GM12891 (cell line): ENCODE measurements around the gene C3.

Experiments used
- DNase-seq: peaks from one replicate; pipeline ENCODE4 v3.0.0; 2011; ENCODE audit warnings: low spot score; ENCODE audit not compliant: insufficient read length
- FAIRE-seq: peaks from 2 replicates; lab custom pipeline; 2011; peaks lifted over from hg19 to GRCh38; lab: Jason Lieb, UNC
- PAX5 ChIP-seq: IDR thresholded peaks from 2 replicates; pipeline ENCODE4 v1.6.1; 2011; ENCODE audit warnings: low read length, moderate library complexity, mild to moderate bottlenecking; ENCODE audit not compliant: insufficient read depth, severe bottlenecking
- POLR2A ChIP-seq: IDR thresholded peaks from 2 replicates; pipeline ENCODE4 v1.6.1; 2011; ENCODE audit warnings: low read depth, low read length, control low read depth
- POLR2AphosphoS5 ChIP-seq: IDR thresholded peaks from 2 replicates; pipeline ENCODE4 v1.6.1; 2011; ENCODE audit warnings: low read depth, low read length, control low read depth
- POU2F2 ChIP-seq: IDR thresholded peaks from 2 replicates; pipeline ENCODE4 v1.6.1; 2011; ENCODE audit warnings: low read depth, mild to moderate bottlenecking, control low read depth, low read length, moderate library complexity
- SPI1 ChIP-seq: IDR thresholded peaks from 2 replicates; pipeline ENCODE4 v1.6.1; 2011; ENCODE audit warnings: low read depth, low read length, control low read depth
- TAF1 ChIP-seq: IDR thresholded peaks from 2 replicates; pipeline ENCODE4 v1.6.1; 2011; ENCODE audit warnings: low read depth, low read length, control low read depth

The C3 gene

DNA sequence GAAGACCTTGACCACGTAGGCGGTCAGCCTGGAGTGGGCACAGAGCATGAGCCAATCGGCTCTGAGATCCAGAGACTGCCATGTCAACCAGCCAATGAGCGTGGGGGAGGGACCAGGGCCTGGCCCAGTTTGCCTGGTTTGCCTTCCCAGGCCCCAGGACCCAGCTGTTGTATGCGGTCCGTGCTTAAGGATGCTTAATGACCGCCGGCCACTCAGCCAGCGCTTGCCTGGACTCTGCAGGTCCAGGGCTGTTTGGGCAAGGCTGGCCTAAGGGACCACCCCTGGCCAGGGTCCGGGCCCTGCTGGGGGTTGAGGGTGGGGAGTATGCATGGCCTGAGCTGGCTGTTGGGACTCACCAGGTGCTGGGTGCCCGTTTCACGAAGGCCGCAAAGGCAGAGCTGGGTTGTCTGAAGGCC is 27.4 kb downstream of the C3 start:
- no peak for DNase-seq
- FAIRE-seq: no peak
- no peak for TF ChIP-seq PAX5
- no peak for TF ChIP-seq POU2F2
- no peak for TF ChIP-seq POLR2AphosphoS5
- no peak for TF ChIP-seq TAF1
- no peak for TF ChIP-seq SPI1
- TF ChIP-seq POLR2A: no peak

DNA sequence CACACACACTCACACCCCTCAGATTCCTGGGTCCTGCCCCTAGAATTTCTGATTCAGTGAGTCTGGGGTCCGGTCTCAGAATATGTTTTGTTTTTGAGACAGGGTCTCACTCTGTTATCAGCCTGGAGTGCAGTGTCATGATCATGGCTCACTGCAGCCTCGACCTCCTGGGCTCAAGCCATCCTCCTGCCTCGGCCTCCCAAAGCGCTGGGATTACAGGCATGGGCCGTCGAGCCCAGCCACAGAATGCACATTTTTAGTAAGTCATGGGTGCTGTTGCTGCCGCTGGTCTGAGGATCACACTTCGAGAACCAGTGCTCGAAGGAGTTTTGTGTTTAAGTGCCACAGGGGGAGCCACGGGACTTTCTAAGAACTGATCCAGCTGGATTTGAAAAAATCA is 28.4 kb downstream of the C3 start:
- DNase-seq (no peak), FAIRE-seq (no peak)
- TF ChIP-seq POU2F2 (no peak), SPI1 (no peak), POLR2A (no peak), PAX5 (no peak), TAF1 (no peak), POLR2AphosphoS5 (no peak)

DNA sequence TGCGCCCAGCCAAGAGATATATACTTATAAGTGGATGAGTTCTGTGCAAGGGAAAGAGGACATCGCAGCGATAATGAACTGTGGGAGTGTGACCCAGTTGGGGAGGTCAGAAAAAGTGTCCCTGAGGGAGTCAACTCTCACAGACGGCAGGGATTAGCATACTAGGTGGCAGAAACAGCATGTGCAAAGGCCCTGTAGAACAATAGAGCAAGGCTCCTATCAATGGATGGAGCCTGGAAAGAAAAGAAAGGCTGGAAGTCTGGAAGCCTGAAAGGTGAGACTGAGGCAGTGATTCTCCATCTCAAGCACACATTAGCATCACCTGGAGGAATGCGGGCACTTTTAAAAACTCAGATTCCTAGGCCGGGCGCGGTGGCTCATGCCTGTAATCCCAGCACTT is 29.1 kb downstream of the C3 start:
- TF ChIP-seq TAF1: no peak
- no peak for TF ChIP-seq POU2F2
- no peak for TF ChIP-seq SPI1
- TF ChIP-seq POLR2AphosphoS5: no peak
- no peak for TF ChIP-seq POLR2A
- TF ChIP-seq PAX5: no peak
- FAIRE-seq: no peak
- no peak for DNase-seq

DNA sequence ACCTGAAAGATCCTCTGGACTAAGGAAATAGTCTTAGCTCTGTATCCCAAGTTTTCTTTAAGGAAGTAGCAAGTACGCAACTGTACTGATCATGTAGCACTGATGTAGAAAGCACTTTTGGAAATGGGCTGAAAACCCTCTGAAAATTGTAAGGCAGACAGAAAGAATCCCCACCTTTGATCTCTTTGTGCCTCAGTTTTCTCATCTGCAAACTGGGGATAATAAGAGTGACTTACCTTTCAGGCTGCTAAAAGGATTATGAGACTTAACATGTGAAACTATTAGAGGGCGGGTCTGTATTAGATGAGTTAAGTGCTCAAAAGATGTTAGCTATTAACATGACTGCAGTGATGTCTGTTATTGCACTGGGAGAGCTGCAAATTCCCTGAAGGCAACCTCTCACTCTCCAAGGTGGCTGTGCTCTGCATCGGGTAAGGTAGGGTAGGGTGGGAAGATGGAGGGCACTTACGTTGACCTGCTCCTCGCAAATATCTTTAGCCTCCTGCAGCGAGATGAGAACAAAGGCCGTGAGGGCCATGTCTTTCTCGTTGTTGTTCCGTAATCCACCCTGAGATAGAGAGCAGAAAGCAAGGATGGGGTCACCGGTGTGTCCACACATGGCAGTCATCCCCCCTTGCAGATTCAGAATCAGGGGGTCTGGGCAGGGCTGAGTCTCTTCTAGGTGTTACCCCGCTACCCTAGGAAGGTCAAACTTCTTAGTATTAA is 30.1 kb downstream of the C3 start:
- no peak for DNase-seq
- TF ChIP-seq POU2F2: no peak
- TF ChIP-seq PAX5: no peak
- TF ChIP-seq POLR2AphosphoS5: no peak
- no peak for TF ChIP-seq TAF1
- no peak for TF ChIP-seq POLR2A
- no peak for TF ChIP-seq SPI1
- FAIRE-seq: no peak

DNA sequence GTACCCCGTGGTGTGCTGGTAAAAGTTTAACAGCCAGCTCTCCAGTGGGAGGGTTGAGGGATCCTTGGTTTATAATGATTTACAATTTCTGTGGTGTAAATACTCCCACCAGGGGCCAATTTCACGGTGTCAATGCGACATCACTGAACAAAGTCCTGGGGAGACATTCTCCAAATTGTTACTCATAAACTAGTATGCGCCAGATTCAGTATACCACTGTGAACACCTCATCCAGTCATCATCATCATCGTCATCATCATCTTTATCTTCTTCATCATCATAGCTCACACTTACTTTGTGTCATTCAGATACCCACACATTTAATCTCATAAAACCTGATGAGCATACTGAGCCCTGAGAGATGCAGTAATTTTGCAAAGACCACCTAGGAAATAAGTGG is 33.3 kb downstream of the C3 start:
- no peak for FAIRE-seq
- DNase-seq: no peak
- TF ChIP-seq POLR2A (no peak), TAF1 (no peak), POLR2AphosphoS5 (no peak), POU2F2 (no peak), SPI1 (no peak), PAX5 (no peak)

DNA sequence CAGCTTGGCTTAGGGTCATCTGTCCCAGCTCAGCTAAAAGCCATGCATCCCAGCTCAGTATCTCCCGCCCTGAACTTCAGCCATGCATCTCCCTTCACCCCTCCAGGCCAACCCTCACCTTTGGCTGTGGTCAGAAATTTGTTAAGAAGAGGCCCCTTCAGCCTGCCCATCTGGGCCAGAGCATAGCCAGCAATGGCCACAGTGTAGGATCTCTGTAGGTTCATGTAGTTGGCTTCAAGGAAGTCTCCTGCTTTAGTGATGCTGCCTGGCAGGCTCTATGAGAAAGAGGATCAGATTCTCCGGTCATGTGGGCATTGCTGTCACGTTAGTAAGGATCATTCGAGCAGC is 33.8 kb downstream of the C3 start:
- DNase-seq (no peak), FAIRE-seq (no peak)
- TF ChIP-seq TAF1 (no peak), POU2F2 (no peak), POLR2A (no peak), PAX5 (no peak), SPI1 (no peak), POLR2AphosphoS5 (no peak)

DNA sequence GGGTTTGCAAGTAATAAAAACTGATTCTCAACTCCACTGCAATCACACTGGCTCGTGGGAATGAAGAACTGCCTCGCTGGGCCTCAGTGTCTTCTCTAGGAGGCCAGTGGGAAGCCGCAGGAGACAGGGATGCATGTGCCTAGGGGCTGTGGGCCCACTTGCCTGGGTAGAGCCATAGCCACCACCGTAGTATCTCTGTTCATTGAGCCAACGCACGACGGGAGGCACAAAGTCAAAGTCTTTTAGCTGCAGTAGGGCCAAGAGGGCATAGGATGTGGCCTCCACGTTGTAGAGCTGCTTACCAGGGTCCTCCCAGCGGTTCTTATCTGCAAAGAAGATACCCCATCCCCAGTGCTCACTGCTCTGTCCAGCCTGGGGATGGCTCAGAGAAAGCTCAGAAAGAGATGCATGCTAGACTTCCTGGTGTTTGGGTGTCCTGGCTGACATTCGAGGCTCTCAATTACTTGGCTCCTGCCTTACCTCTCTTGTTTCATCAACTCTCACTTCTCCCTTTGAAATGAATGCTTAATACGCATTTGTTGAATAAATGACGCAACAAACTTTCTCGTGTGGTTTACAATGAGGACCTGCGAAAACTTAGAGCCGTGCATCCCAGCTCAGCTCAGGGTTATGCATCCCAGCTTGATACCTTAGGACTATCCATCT is 34.4 kb downstream of the C3 start:
- FAIRE-seq: no peak
- TF ChIP-seq SPI1 (peak; percentile 37; the same call in 1 of the 2 replicates), POLR2AphosphoS5 (no peak)

DNA sequence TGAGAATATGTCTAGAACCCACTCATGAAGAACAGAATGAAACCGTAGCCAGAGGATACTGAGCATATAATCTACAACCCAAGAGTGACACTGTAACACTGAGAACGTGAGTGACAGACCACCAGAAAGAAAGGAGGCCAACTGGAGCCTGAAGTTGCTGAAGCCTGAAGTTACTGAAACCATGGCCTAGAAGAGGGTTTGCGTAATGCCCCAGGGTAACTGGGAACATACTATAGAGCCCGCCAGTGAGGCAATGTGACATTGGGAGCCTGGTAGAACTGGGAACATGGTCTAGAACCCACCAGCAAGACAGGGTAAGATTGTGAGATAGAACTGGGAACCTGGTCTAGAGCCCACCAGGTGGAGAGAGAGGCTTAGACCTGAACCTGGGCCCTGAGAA is 35.0 kb downstream of the C3 start:
- TF ChIP-seq SPI1: no peak
- TF ChIP-seq POLR2AphosphoS5: no peak
- no peak for TF ChIP-seq POLR2A
- TF ChIP-seq POU2F2: no peak
- no peak for TF ChIP-seq PAX5
- TF ChIP-seq TAF1: no peak
- no peak for DNase-seq
- FAIRE-seq: no peak

More for the DNA sequence above, 34.4 kb downstream of the C3 start:
- no peak for DNase-seq

DNA sequence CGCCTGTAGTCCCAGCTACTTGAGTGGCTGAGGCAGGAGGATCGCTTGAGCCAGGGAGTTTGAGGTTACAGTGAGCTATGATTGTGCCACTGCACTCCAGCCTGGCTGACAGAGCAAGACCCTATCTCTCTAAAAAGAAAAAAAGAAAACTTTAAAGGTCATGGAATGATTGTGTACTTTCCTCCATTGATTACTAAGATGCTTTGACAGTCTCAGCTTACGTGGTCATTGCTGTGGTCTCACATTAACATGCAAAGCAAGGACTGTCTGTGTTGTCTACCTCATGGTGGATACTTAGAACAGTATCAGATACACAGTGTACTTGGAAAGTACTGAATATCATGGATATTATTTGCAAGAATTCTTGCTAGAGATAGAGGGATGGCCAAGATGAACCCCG is 36.5 kb downstream of the C3 start:
- FAIRE-seq (peak; percentile 48), DNase-seq (no peak)
- TF ChIP-seq POU2F2 (no peak), POLR2A (no peak), SPI1 (no peak), TAF1 (no peak), PAX5 (no peak), POLR2AphosphoS5 (no peak)

DNA sequence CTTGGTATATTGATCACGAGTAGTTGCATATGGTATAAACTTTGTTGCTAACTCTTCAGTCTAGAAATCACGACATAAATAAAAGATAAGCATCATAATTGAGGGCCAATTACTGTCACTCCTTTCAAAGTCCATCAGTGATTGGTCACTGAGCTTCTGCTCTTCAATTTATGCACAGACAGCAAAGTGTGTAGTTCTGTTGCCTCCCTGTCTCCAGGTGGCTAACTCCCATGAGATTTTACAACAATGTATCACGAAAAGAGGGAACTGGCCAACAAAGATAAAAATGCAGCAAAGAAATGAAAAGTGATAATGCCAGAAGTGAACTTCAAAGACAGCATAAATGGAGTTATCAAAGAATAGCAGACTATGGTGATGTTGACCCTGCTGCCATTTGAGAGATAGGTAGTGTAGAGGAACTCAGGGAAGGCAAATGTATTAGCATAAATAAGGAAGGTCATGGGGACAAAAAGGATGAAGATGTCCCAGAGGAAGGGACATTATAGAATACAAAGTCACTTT is 37.8 kb downstream of the C3 start:
- no peak for TF ChIP-seq TAF1
- no peak for TF ChIP-seq POLR2AphosphoS5
- no peak for TF ChIP-seq PAX5
- TF ChIP-seq POU2F2: no peak
- TF ChIP-seq SPI1: no peak
- TF ChIP-seq POLR2A: no peak
- FAIRE-seq: no peak
- DNase-seq: no peak
